ENCODE data around the gene COPS7B. TPM values are rescaled to one million over a fixed set of nuclear protein-coding genes. Genes with fewer than 3 reads are reported as not detected.
A peak's percentile ranks its signal among the peaks of the same experiment; 100 is the strongest.

The COPS7B gene
- total and polyA plus RNA-seq, 9 of the 15 experiments (the other 6 are each of a cell fraction or from before 2014, with no cell fraction given): 6.0 to 50.7 (median 21.8) TPM

DNA sequence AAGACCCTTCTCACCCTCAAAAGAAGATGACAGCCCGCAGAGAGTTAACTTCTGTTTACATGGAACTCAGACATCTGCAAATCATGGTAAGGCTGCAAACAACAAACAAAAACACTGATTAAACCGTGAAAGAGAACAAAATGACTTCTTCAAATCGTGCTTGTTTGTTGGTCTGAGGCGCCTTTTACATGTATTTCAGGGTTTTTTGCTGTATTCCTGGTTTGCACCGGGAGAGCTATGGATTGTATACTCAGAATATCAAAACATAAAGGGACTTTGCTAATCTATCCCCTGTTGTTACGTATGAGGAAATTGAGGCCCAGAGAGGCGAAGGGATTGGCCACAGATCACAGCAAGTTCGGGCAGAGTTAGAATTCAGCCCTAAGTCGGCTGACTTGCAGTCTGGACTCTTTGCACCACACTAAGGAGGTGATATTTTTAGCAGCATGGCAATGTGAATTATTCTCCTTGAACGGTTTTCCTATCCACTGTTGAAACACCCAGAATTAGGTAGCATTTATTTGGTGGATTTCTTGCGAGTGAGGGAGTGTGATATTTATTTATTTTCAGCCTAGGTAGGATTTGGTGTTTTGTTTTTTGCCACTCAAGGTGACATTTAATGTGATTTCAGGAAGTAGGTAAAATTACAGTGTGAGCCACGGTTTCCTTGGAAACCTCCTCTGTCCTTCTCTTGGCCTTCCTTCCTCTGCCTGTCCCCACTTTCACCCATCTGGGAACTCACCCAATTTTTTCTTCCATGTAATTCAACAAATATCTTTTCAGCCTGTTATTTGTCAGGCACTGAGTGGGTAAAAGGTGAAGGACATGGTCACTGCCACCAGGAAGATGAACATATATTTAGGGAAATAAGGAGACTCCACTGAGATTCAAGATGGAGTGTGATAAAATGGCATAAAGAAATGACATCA lies 4.2 kb upstream of the COPS7B start:
- H3K9ac ChIP-seq (ENCODE audit: insufficient read depth in 1 of 2, low read depth in 2 of 2, low read length in 2 of 2): peak overlapping the region; percentile 69 to 94; a peak in 3 of 4 replicates
- POLR2A ChIA-PET: no interaction called here
- TSS peak; percentile 54 for BruUV-seq (replicated peaks)
- H3K4me1 ChIP-seq (replicated peaks in 1 of 2; ENCODE audit: control insufficient read depth in 2 of 2, insufficient read depth in 2 of 2, low read length in 2 of 2): peaks cover 10 to 24% of the 10 kb centered on the region in 2 experiments; a peak in 4 of 5 replicates
- peaks cover 8% of the 10 kb centered on the region for H3K79me2 ChIP-seq (ENCODE audit: control insufficient read depth, insufficient read depth, low read length)
- no peak overlapping the region; the same call in 2 of the 3 replicates for H3K27ac ChIP-seq (ENCODE audit: extremely low read depth, low read depth, low read length)
- no peaks in the 10 kb centered on the region for H3K9me3 ChIP-seq (replicated peaks; ENCODE audit: control insufficient read depth, insufficient read depth, low read depth, low read length)
- CTCF ChIA-PET (ENCODE audit: low intra/inter-chr PET ratio): no interaction called here
- no peaks in the 10 kb centered on the region for H3K27me3 ChIP-seq (ENCODE audit: control insufficient read depth in 2 of 2, insufficient read depth in 2 of 2, low read length in 2 of 2)
- peak overlapping the region; percentile 66 for H3K4me3 ChIP-seq
- 1% methylated on average over 12 of the region's 12 CpGs for WGBS (ENCODE audit: insufficient coverage, low coverage, missing lambda C conversion rate)
- no peaks in the 10 kb centered on the region for H3K36me3 ChIP-seq (ENCODE audit: control insufficient read depth, insufficient read depth, low read length)
- H3K9me1 ChIP-seq (ENCODE audit: control insufficient read depth, insufficient read depth, low read length): no peaks in the 10 kb centered on the region
- H4K20me1 ChIP-seq (replicated peaks; ENCODE audit: control insufficient read depth, insufficient read depth, low read length): peaks cover 6% of the 10 kb centered on the region
- in situ Hi-C loops (cut with MboI): no loop called here
- peak overlapping the region; percentile 98 for H2AFZ ChIP-seq (ENCODE audit: low read depth, low read length)
- intact Hi-C loops (cut with micrococcal nuclease): loop anchor here (5.0 to 10.0 kb wide), 2 partner anchors 170 to 317 kb away; partner anchors contain the start of gene NCL
- ATAC-seq (no peak), DNase-seq (ENCODE audit: extremely low read depth in 1 of 4, low spot score in 3 of 4) (peak in 3 of 4 experiments; percentile 11 to 48 (median 11)), FAIRE-seq (peak; percentile 35)
- H3K4me2 ChIP-seq (ENCODE audit: insufficient read depth, low read length): peak overlapping the region; percentile 83
- TF ChIP-seq C11orf30 (IDR thresholded peaks at IDR 0.05; ENCODE audit: low read depth) (peak; percentile 3; the same call in 1 of the 2 replicates), SMAD3 (CRISPR knock-in tag; conservative IDR thresholded peaks at IDR 0.05) (no peak), TOE1 (IDR thresholded peaks at IDR 0.05; ENCODE audit: borderline replicate concordance) (0 out of 2 replicates have a peak, but pooled peaks have one; percentile 6), TOE1 (CRISPR knock-in tag; IDR thresholded peaks at IDR 0.05; ENCODE audit: borderline replicate concordance, low read depth) (no peak), FOXJ2 (tag; IDR thresholded peaks at IDR 0.05) (0 out of 2 replicates have a peak, but pooled peaks have one; percentile 34), NR2C2 (CRISPR knock-in tag; IDR thresholded peaks at IDR 0.05) (no peak), NR2C2 (tag; IDR thresholded peaks at IDR 0.05) (0 out of 2 replicates have a peak, but pooled peaks have one; percentile 7), TBP (optimal IDR thresholded peaks at IDR 0.05; ENCODE audit: low read depth, low read length) (peak; percentile 6), NR3C1 (CRISPR knock-in tag; IDR thresholded peaks at IDR 0.05) (no peak), ZNF551 (CRISPR knock-in tag; IDR thresholded peaks at IDR 0.05) (no peak), KDM1A (IDR thresholded peaks at IDR 0.05) (peak; percentile 49 to 51; a peak in 2 of 4 replicates), ZNF785 (CRISPR knock-in tag; IDR thresholded peaks at IDR 0.05) (no peak), NEUROD1 (IDR thresholded peaks at IDR 0.05; ENCODE audit: borderline replicate concordance, low read depth, low read length, partially characterized antibody) (no peak), ZFP36 (IDR thresholded peaks at IDR 0.05; ENCODE audit: low read depth, low read length, partially characterized antibody) (peak; percentile 40)
- TF ChIP-seq, protein P1, sequence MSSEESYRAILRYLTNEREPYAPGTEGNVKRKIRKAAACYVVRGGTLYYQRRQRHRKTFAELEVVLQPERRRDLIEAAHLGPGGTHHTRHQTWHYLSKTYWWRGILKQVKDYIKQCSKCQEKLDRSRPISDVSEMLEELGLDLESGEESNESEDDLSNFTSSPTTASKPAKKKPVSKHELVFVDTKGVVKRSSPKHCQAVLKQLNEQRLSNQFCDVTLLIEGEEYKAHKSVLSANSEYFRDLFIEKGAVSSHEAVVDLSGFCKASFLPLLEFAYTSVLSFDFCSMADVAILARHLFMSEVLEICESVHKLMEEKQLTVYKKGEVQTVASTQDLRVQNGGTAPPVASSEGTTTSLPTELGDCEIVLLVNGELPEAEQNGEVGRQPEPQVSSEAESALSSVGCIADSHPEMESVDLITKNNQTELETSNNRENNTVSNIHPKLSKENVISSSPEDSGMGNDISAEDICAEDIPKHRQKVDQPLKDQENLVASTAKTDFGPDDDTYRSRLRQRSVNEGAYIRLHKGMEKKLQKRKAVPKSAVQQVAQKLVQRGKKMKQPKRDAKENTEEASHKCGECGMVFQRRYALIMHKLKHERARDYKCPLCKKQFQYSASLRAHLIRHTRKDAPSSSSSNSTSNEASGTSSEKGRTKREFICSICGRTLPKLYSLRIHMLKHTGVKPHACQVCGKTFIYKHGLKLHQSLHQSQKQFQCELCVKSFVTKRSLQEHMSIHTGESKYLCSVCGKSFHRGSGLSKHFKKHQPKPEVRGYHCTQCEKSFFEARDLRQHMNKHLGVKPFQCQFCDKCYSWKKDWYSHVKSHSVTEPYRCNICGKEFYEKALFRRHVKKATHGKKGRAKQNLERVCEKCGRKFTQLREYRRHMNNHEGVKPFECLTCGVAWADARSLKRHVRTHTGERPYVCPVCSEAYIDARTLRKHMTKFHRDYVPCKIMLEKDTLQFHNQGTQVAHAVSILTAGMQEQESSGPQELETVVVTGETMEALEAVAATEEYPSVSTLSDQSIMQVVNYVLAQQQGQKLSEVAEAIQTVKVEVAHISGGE (CRISPR knock-in tag; IDR thresholded peaks at IDR 0.05): peak in 1 of 3 experiments; percentile 92; a peak in 2 of 6 replicates
- TF ChIP-seq, protein P2, sequence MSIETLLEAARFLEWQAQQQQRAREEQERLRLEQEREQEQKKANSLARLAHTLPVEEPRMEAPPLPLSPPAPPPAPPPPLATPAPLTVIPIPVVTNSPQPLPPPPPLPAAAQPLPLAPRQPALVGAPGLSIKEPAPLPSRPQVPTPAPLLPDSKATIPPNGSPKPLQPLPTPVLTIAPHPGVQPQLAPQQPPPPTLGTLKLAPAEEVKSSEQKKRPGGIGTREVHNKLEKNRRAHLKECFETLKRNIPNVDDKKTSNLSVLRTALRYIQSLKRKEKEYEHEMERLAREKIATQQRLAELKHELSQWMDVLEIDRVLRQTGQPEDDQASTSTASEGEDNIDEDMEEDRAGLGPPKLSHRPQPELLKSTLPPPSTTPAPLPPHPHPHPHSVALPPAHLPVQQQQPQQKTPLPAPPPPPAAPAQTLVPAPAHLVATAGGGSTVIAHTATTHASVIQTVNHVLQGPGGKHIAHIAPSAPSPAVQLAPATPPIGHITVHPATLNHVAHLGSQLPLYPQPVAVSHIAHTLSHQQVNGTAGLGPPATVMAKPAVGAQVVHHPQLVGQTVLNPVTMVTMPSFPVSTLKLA (conservative IDR thresholded peaks at IDR 0.05): 0 out of 4 replicates have a peak, but pooled peaks of 1 of the 2 experiments have one; percentile 19
